Effector memory CD4-positive, alpha-beta T cell (primary cell): ENCODE data around the gene EXOC3L1.

ENCODE experiments used
- DNase-seq, 3 donors: peaks; one replicate each; pipeline ENCODE4 v3.0.0-alpha.2; 2020
- H3K27ac ChIP-seq: 2 replicates; pipeline ENCODE4 v1.7.0; 2013; ENCODE audit warnings: mild to moderate bottlenecking, low read length, moderate library complexity; ENCODE audit not compliant: insufficient read depth, poor library complexity, severe bottlenecking
- H3K27me3 ChIP-seq: replicated peaks from 2 replicates; pipeline ENCODE4 v1.7.0; 2013; ENCODE audit warnings: mild to moderate bottlenecking, low read length; ENCODE audit not compliant: insufficient read depth, control insufficient read depth, poor library complexity, severe bottlenecking
- H3K36me3 ChIP-seq: 2 replicates; pipeline ENCODE4 v1.7.0; 2013; ENCODE audit warnings: mild to moderate bottlenecking, low read length, moderate library complexity; ENCODE audit not compliant: control insufficient read depth, insufficient read depth
- H3K4me1 ChIP-seq: 2 replicates; pipeline ENCODE4 v1.7.0; 2013; ENCODE audit warnings: low read length, mild to moderate bottlenecking; ENCODE audit not compliant: control insufficient read depth, insufficient read depth, poor library complexity, severe bottlenecking
- H3K4me3 ChIP-seq: 2 replicates; pipeline ENCODE4 v1.7.0; 2013; ENCODE audit warnings: low read length, low read depth, mild to moderate bottlenecking; ENCODE audit not compliant: insufficient read depth, poor library complexity, severe bottlenecking
- H3K9me3 ChIP-seq: 2 replicates; pipeline ENCODE4 v1.7.0; 2013; ENCODE audit warnings: mild to moderate bottlenecking, low read length, moderate library complexity; ENCODE audit not compliant: control insufficient read depth

EXOC3L1 gene

GRCh38 chr16:67199011-67199807, 9.3 kb upstream of the EXOC3L1 start, which contains the start of gene ELMO3:
TSS of gene ELMO3 (plus strand) at chr16:67199131. CDS start at chr16:67199327, 196 bp downstream.
- no peaks in the 10 kb centered on the region for H3K27me3 ChIP-seq
- no peak for DNase-seq
- H3K27ac ChIP-seq: peak within 1 kb of the TSS; percentile 20

GRCh38 chr16:67198238-67198734, 8.3 kb upstream of the EXOC3L1 start:
- Histone ChIP-seq H3K27ac (peak overlapping the region; percentile 20), H3K27me3 (no peaks in the 10 kb centered on the region), H3K9me3 (no peaks in the 10 kb centered on the region), H3K4me1 (peaks cover 9% of the 10 kb centered on the region), H3K36me3 (peaks cover 58% of the 10 kb centered on the region), H3K4me3 (no peak overlapping the region)
- DNase-seq: no peak

More at GRCh38 chr16:67199011-67199807, 9.3 kb upstream of the EXOC3L1 start, which contains the start of gene ELMO3:
- Histone ChIP-seq H3K4me1 (no peaks in the 10 kb centered on the region), H3K36me3 (peaks cover 65% of the 10 kb centered on the region), H3K9me3 (no peaks in the 10 kb centered on the region), H3K4me3 (no peak within 1 kb of the TSS)

- no peak overlapping the region for H3K4me3 ChIP-seq
- H3K27me3 ChIP-seq: no peaks in the 10 kb centered on the region
- no peaks in the 10 kb centered on the region for H3K9me3 ChIP-seq
- DNase-seq: no peak
- H3K27ac ChIP-seq: peak overlapping the region; percentile 20
- H3K4me1 ChIP-seq: peaks cover 15% of the 10 kb centered on the region
- peaks cover 52% of the 10 kb centered on the region for H3K36me3 ChIP-seq
Measured at GRCh38 chr16:67197704-67198103, 7.8 kb upstream of the EXOC3L1 start.

- DNase-seq: no peak
- peak overlapping the region; percentile 7 for H3K27ac ChIP-seq
- H3K9me3 ChIP-seq: no peaks in the 10 kb centered on the region
- H3K27me3 ChIP-seq: no peaks in the 10 kb centered on the region
- H3K4me3 ChIP-seq: no peak overlapping the region
- peaks cover 20% of the 10 kb centered on the region for H3K4me1 ChIP-seq
- H3K36me3 ChIP-seq: peaks cover 44% of the 10 kb centered on the region
Measured at GRCh38 chr16:67196881-67197280, 6.9 kb upstream of the EXOC3L1 start.

- Histone ChIP-seq H3K27ac (peak overlapping the region; percentile 7), H3K4me1 (peaks cover 26% of the 10 kb centered on the region), H3K27me3 (no peaks in the 10 kb centered on the region), H3K4me3 (no peak overlapping the region), H3K36me3 (peaks cover 42% of the 10 kb centered on the region), H3K9me3 (no peaks in the 10 kb centered on the region)
- no peak for DNase-seq
Measured at GRCh38 chr16:67195676-67196075, 5.7 kb upstream of the EXOC3L1 start.

GRCh38 chr16:67194260-67194659, 4.3 kb upstream of the EXOC3L1 start:
- Histone ChIP-seq H3K4me1 (peaks cover 26% of the 10 kb centered on the region), H3K27ac (peak overlapping the region; percentile 15), H3K36me3 (peaks cover 42% of the 10 kb centered on the region)

GRCh38 chr16:67193536-67193935, 3.6 kb upstream of the EXOC3L1 start:
- Histone ChIP-seq H3K36me3 (peaks cover 42% of the 10 kb centered on the region), H3K4me1 (peaks cover 26% of the 10 kb centered on the region), H3K27me3 (no peaks in the 10 kb centered on the region), H3K27ac (peak overlapping the region; percentile 85), H3K4me3 (peak overlapping the region; percentile 73), H3K9me3 (no peaks in the 10 kb centered on the region)
- DNase-seq: no peak

More at GRCh38 chr16:67194260-67194659, 4.3 kb upstream of the EXOC3L1 start:
- Histone ChIP-seq H3K4me3 (no peak overlapping the region), H3K27me3 (no peaks in the 10 kb centered on the region), H3K9me3 (no peaks in the 10 kb centered on the region)
- no peak for DNase-seq

GRCh38 chr16:67192781-67193361, 2.9 kb upstream of the EXOC3L1 start:
- H3K27ac ChIP-seq: peak overlapping the region; percentile 85
- no peaks in the 10 kb centered on the region for H3K27me3 ChIP-seq
- H3K4me1 ChIP-seq: peaks cover 26% of the 10 kb centered on the region
- peaks cover 37% of the 10 kb centered on the region for H3K36me3 ChIP-seq
- DNase-seq: no peak
- H3K4me3 ChIP-seq: peak overlapping the region; percentile 73
- no peaks in the 10 kb centered on the region for H3K9me3 ChIP-seq

GRCh38 chr16:67191995-67192681, 2.2 kb upstream of the EXOC3L1 start, which contains the start of gene E2F4:
TSS of gene E2F4 (plus strand) at chr16:67192155. CDS start at chr16:67192228, 73 bp downstream.
- H3K36me3 ChIP-seq: peaks cover 29% of the 10 kb centered on the region
- H3K4me3 ChIP-seq: peak within 1 kb of the TSS; percentile 73
- peak; percentile 72 to 81 (median 75) for DNase-seq
- no peaks in the 10 kb centered on the region for H3K27me3 ChIP-seq
- no peaks in the 10 kb centered on the region for H3K9me3 ChIP-seq
- H3K27ac ChIP-seq: peak within 1 kb of the TSS; percentile 85
- peaks cover 26% of the 10 kb centered on the region for H3K4me1 ChIP-seq
